Peyer's patch (tissue), 4 donors: Measurements from ENCODE around the gene HSD17B12.

Experiments used
- POLR2A ChIP-seq, 2 donors: fragments of 450-650 bp; IDR thresholded peaks; one replicate each; pipeline ENCODE4 v1.5.1; 2017; ENCODE audit warnings: antibody characterized with exemption in 2 of 2, mild to moderate bottlenecking in 2 of 2, moderate library complexity in 2 of 2
- TF ChIP-seq, protein P1 (sequence below), 6 experiments: fragments of 450-650 bp in 4 of 6; fragments of 200-600 bp in 2 of 6; sonication (generic) in 1 of 6; IDR thresholded peaks; one replicate each; pipeline ENCODE4 v1.5.1; 2017 to 2019; ENCODE audit warnings: antibody characterized with exemption in 6 of 6, mild to moderate bottlenecking in 3 of 6, moderate library complexity in 1 of 6

DNA sequence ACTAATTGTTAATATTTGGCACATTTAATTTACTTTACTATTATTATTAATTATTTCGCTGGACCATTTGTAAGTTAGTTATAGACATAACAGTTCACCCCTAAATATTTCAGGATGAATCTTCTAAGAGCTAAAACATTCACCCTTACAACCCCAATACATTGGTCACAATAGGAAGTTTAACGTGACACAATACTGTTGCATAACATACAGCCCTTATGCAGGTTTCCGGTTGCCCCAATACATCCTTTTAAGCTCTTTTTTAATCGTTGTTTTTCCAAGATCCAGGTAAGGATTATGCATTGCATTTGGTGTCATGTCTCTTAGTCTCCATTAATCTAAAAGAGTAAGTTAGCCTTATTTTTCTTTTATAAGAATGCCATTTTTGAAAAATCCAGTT is 71.2 kb downstream of the HSD17B12 start:
- TF ChIP-seq, protein P1, sequence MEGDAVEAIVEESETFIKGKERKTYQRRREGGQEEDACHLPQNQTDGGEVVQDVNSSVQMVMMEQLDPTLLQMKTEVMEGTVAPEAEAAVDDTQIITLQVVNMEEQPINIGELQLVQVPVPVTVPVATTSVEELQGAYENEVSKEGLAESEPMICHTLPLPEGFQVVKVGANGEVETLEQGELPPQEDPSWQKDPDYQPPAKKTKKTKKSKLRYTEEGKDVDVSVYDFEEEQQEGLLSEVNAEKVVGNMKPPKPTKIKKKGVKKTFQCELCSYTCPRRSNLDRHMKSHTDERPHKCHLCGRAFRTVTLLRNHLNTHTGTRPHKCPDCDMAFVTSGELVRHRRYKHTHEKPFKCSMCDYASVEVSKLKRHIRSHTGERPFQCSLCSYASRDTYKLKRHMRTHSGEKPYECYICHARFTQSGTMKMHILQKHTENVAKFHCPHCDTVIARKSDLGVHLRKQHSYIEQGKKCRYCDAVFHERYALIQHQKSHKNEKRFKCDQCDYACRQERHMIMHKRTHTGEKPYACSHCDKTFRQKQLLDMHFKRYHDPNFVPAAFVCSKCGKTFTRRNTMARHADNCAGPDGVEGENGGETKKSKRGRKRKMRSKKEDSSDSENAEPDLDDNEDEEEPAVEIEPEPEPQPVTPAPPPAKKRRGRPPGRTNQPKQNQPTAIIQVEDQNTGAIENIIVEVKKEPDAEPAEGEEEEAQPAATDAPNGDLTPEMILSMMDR (IDR thresholded peaks at IDR 0.05) = no peak
- no peak for TF ChIP-seq POLR2A (IDR thresholded peaks at IDR 0.05)
